IPS DF 19.7 (cell line): ENCODE measurements around the gene KLF6.

Experiments
- DNase-seq: peaks from one replicate; pipeline ENCODE4 v3.0.0-alpha.2; 2013; ENCODE audit warnings: low read depth, low spot score

KLF6 gene

DNA sequence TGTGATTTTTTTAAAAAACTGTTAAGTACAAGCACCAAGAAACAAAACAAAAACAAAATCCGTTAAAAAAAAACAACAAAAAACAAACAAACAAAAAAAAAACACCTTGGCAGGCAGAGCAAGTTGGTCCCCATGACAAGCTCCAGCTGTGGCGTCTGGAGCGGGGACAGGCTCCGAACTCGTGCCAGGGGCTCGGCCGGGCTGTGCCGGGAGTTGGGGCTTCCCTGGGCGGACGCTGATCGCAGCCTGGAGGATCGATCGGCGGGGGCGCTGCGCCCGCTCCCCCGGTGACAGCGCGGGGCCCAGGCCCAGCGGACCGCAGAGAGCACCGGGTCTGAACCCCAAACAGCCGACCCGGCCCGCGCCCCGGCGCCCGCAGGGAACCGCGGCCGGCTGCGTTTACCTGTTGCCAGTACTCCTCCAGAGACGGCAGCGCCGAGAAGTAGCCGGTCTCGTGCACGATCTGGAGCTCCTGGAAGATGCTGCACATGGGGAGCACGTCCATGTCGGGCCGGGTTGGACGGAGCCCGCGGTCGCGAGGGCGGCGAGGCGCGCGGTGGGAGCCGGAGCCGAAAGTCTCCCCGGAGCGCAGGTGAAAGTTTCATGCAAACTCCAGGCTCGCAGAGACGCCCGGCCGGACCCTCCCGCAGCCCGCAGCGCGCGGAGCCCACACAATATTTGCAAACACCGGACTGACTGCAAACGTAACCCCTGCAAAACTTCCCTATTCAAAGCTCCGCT is at the start of gene KLF6:
KLF6 (minus strand) TSS at position 700 of the 741 bp plus-strand sequence; CDS start at position 505, 195 bp downstream.
- no peak for DNase-seq

DNA sequence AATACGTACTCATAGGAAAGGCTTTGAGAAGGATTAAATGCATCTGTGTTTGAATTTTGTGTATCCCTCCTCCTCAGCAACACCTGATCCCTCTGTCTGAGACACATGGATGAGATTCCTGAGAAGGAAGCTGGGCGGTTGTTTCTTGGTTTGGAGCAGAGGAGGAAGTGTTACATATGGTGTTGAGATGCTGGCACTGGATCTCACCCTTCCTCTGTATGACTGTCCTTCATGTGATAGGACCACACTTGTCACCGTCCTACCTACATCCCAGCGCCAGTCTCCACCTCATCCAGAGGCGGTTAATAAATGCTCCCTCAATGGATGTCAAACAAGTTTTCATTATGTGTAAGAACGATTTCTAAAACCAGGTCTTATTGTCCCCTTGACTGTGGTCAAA is 49.4 kb upstream of the KLF6 start:
- no peak for DNase-seq

- no peak for DNase-seq
Measured at GRCh38 chr10:3833046-3833445, 48.0 kb upstream of the KLF6 start.

DNA sequence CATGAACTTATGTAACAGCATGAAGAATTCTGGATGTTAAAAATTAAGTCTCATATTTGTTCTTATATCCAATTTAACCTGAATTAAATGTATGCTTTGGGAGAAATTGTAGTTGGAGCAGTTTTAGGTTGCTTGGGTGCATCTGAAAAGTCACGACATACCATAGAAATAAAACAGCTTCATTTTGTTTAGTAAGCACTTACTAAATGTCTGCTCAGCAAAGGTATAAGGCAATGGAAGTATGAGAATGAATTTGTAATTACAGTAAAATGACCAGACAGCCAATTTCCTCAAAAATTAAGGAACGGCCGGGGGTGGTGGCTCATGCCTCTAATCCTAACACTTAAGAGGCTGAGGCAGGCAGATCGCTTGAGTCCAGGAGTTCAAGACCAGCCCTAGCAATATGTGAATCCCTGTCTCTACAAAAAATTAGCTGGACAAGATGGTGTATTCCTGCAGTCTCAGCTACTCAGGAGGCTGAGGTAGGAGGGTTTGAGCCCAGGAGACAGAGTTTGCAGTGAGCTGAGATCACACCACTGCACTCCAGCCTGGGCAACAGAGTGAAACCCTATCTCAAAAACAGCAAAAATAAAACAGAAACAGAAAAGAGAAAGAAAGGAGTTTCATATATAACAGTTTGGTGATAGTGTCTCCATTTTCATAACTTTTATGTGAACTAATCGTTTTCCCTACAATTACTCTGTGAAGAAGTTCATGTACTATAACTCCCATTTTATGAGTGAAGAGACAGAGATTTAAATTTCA is 47.2 kb upstream of the KLF6 start:
- DNase-seq: no peak

GRCh38 chr10:3831608-3832007 is 46.6 kb upstream of the KLF6 start:
- DNase-seq: no peak

- no peak for DNase-seq
Measured at GRCh38 chr10:3830946-3831345, 45.9 kb upstream of the KLF6 start.

GRCh38 chr10:3829156-3830050 is 44.4 kb upstream of the KLF6 start:
- DNase-seq: no peak

GRCh38 chr10:3828404-3829155 is 43.6 kb upstream of the KLF6 start:
- no peak for DNase-seq

DNA sequence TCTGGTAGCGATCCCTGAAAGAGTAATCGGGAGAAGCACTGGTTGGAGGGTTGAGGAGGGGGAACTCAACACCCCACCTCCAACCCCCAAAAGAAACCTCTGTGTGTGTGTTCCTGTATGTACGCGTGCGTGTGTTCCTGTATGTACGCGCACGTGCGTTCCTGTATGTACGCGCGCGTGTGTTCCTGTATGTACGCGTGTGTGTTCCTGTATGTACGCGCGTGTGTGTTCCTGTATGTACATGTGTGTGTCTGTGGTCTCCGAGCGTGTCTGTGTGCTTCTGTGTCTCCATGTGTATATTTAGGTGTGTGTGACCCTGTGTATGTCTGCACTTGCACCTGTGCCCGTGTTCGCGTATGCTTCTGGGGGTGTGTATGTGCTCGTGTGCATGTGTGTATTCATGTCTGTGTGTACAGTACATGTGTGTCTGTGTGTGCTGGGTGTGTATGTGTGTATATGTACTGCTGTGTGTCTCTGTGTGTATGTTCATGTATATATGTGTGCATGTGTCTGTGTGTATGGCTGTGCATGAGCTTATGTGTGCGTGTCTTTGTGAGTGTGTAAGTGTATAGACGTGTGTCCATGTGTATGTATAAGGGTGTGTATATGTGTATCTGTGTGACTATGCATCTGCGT is 42.9 kb upstream of the KLF6 start:
- no peak for DNase-seq

- no peak for DNase-seq
Measured at GRCh38 chr10:3827266-3827665, 42.3 kb upstream of the KLF6 start.

DNA sequence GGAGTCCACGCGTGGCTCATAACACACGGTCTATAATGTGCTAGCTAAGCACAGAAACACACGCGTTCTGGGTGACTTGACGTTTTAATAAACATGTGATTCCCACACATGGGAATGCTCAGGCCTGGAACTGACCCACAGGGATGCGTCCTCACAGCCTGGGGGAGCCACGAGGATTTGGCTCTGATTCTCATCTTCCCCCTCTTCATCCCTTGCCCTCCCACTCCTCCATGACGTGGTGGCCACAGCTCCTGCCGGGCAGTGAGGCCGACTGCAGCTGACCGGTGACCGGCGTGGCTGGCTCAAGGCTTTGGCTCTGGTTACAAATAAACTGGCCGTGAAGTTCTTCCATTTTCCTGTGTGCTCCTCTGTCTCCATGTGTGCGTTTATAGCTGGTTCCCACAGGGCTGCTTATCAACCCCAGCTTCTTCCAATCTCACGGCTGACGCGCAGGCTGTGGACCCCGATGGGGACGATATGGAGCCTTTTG is 40.9 kb upstream of the KLF6 start:
- DNase-seq: no peak

DNA sequence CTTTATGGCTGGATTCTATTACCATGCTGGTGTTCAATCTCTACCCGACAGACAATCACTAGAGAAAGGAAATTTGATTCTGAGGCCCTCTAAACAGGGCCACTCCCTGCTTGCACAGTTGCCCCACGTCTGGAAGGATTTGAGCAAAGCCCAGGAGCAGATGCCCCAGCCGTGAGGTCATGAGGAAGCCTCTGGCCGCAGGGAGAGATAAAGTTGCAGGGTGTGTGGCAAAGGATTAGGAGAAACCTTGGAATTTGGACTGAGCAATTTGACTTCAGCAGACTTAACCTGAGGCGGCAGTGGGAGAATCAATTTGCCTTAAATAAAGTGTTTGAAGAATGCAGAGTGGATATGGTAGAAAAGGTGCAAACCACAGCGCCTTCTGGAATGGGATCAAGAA is 40.2 kb upstream of the KLF6 start:
- DNase-seq: no peak

DNA sequence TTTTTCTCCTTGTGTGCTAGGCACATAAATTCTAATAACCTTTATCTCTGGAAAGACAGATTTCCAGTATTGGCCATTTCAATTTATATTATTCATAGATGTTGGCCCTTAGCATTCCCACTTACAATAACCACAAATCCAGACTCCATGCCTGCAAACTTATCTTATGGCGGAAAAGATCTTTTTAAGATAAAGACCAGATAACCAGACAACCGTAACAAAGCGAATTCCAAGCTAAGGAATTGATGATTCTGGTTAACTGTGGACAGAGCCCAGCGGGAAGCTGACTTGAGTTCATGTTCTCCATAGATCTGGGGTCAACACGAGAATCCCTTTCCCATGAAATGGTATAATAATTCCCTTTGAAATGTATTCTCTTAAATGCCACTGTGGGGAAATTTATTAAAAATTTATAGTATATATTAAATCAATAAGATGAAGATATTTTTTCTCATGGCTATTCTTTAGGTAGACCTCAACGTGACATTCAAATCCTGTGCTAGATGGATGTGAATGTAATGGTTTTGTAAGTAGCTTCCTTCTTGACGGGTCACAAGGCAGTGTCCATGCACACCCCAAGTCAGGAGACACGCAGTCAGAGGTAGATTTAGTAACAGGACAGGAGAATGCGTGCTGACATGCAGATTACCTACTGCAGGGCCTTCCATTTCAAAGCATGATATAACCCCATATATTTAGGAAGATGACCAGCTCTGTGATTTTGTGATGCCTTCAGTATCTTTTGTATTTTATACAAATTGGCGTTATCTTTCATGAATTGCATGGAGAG is 37.7 kb upstream of the KLF6 start:
- DNase-seq: no peak

DNA sequence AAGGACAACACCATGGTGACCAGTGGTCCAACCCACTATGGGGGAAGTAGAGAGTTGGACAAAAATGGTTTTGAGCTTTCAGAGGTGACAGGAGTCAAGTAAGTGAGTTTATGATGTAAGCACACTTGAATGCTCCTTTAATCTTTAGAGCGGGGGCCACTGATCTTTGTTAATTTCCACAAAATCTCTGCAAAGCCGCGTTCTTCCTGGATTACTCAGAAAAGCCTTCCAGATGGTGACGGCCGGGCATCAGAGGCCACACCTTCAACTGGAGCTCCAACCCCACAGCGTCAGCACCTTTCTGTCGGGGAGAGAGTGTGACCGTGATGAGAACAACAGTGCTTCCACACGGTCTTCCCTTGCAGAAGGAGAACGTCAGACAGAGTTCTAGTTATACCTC is 35.2 kb upstream of the KLF6 start:
- no peak for DNase-seq

GRCh38 chr10:3816995-3817394 is 32.0 kb upstream of the KLF6 start:
- DNase-seq: no peak

DNA sequence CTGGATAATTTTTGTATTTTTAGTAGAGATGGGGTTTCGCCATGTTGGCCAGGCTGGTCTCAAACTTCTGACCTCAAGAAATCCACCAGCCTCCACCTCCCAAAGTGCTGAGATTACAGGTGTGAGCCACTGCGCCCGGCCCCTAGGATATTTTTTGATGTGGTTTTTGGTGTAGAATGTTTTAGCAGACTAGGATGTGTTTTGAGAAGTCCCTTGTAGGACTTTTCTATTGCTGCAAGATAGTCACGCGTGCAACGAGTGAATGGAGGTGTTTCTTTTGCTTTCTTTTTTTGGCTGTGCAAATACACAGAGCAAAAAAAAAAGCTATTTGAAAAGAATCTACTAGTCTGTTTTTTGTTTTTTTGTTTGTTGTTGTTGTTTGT is 29.8 kb upstream of the KLF6 start:
- DNase-seq: no peak

GRCh38 chr10:3813986-3814837 is 29.2 kb upstream of the KLF6 start:
- DNase-seq: no peak

GRCh38 chr10:3813267-3813666 is 28.3 kb upstream of the KLF6 start:
- DNase-seq: no peak

DNA sequence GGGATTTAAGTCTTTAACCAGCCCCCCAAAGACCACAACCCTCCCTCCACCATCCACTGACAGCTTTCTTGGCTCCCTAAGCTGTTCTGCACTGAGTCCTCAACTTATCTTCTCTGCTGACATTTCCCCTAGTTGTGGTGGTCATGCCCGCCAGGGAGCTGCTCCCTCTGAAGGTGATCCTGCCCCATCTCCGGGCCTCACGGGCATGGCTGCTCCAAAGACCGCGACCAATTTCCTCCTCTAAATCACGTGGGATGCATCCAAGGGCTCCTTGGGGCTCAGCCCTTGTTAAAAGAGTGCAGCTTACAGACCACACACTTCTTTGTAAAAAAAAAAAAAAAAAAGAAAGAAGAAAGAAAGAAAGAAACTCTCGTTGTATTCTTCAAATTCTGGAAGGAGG is 27.1 kb upstream of the KLF6 start:
- no peak for DNase-seq
